Keratinocyte (primary cell): ENCODE measurements around the gene FMN1.

ENCODE experiments used
- EZH2 ChIP-seq: IDR thresholded peaks from one replicate; pipeline ENCODE4 v1.6.1; 2012; ENCODE audit warnings: inconsistent platforms, mild to moderate bottlenecking, low read length, moderate library complexity
- TF ChIP-seq, protein P1 (sequence below), 3 experiments: IDR thresholded peaks in 1 of 3; conservative IDR thresholded peaks in 1 of 3; optimal IDR thresholded peaks in 1 of 3; 2 replicates in 2 of 3; 3 replicates in 1 of 3; pipeline versions ENCODE3 to v1.5.1; 2011; ENCODE audit warnings: low read length in 3 of 3, mild to moderate bottlenecking in 3 of 3, moderate library complexity in 2 of 3, control low read depth in 1 of 3, inconsistent platforms in 1 of 3; ENCODE audit not compliant: insufficient read depth in 2 of 3; ENCODE audit errors: extremely low read depth in 1 of 3

- TF ChIP-seq, protein P1, sequence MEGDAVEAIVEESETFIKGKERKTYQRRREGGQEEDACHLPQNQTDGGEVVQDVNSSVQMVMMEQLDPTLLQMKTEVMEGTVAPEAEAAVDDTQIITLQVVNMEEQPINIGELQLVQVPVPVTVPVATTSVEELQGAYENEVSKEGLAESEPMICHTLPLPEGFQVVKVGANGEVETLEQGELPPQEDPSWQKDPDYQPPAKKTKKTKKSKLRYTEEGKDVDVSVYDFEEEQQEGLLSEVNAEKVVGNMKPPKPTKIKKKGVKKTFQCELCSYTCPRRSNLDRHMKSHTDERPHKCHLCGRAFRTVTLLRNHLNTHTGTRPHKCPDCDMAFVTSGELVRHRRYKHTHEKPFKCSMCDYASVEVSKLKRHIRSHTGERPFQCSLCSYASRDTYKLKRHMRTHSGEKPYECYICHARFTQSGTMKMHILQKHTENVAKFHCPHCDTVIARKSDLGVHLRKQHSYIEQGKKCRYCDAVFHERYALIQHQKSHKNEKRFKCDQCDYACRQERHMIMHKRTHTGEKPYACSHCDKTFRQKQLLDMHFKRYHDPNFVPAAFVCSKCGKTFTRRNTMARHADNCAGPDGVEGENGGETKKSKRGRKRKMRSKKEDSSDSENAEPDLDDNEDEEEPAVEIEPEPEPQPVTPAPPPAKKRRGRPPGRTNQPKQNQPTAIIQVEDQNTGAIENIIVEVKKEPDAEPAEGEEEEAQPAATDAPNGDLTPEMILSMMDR (optimal IDR thresholded peaks at IDR 0.05 in 1 of 3, IDR thresholded peaks at IDR 0.05 in 1 of 3, conservative IDR thresholded peaks at IDR 0.05 in 1 of 3; ENCODE audit: extremely low read depth in 1 of 3, insufficient read depth in 2 of 3, low read length in 3 of 3): no peak
- TF ChIP-seq EZH2: no peak
Measured at GRCh38 chr15:33031324-33031821, 163.1 kb downstream of the FMN1 start.
